ENCODE data around the gene PRDM16. TPM values are rescaled to one million over a fixed set of nuclear protein-coding genes. Genes with fewer than 3 reads are reported as not detected.

Gene PRDM16
- total and polyA plus RNA-seq, 2 of the 4 experiments (the other 2 are of a cell fraction), result 0.02 TPM; not detected in 1

DNA sequence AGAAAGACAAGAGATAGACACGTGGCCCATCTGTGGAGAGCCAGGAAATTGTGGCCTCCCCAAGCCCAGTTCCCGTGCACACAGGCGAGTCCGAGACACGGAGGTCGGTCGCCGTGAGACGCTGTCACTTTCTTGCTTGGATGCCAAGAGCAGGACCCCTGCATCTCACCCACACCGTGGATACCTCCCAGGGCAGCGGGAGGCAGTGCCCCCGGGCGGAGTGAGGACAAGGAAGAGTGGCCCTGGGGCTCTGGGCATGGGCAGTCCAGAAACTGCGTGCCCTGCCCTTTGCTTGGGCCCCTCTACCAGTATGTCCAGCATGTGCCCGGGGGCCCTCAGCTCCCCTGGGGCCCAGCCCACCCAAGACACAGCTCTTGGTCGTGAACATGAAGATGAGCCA lies 360.8 kb downstream of the PRDM16 start:
- H3K9me1 ChIP-seq (ENCODE audit: insufficient read depth, low read length), result no peaks in the 10 kb centered on the region
- H3K4me3 ChIP-seq (ENCODE audit: insufficient read depth, low read depth, low read length), result no peak overlapping the region
- H4K91ac ChIP-seq (ENCODE audit: insufficient read depth, low read depth, low read length), result no peak overlapping the region
- no peak overlapping the region for H2BK15ac ChIP-seq (ENCODE audit: low read depth, low read length)
- intact Hi-C loops (cut with micrococcal nuclease) (no loop called here), dilution Hi-C loops (cut with HindIII; ENCODE audit: low sequenced_read_pairs, unreplicated experiment) (no loop called here), in situ Hi-C loops (cut with MboI; ENCODE audit: low sequenced_read_pairs) (no loop called here)
- H3K4me2 ChIP-seq (ENCODE audit: low read depth, low read length), result no peak overlapping the region
- WGBS, 2 experiments (ENCODE audit: extremely low coverage in 2 of 2, insufficient read length in 1 of 2), result 70% methylated on average over 2 of the region's 16 CpGs; no CpG with 5 or more reads in 1 of the 2 experiments
- H2BK5ac ChIP-seq (ENCODE audit: low read depth, low read length, poor library complexity, severe bottlenecking), result no peak overlapping the region
- H3K4me1 ChIP-seq (ENCODE audit: control insufficient read depth, insufficient read depth, low read length), result no peaks in the 10 kb centered on the region
- ATAC-seq (ENCODE audit: low read depth), result no peak
- no peak overlapping the region for H2BK20ac ChIP-seq (ENCODE audit: low read depth, low read length)
- no peak overlapping the region for H2AFZ ChIP-seq (replicated peaks; ENCODE audit: low read length, poor library complexity)
- no peak overlapping the region for H2BK120ac ChIP-seq (ENCODE audit: low read depth, low read length)
- no peak overlapping the region for H2AK5ac ChIP-seq (ENCODE audit: low read depth, low read length)
- no peak overlapping the region for H4K5ac ChIP-seq (ENCODE audit: low read depth, low read length)
- H4K20me1 ChIP-seq (ENCODE audit: insufficient read depth, low read length), result no peaks in the 10 kb centered on the region
- BruUV-seq (replicated peaks), result no TSS peak
- ChIA-PET POLR2A (ENCODE audit: unreplicated experiment) (no interaction called here), CTCF (no interaction called here)
- H3K9me3 ChIP-seq (ENCODE audit: control insufficient read depth, insufficient read depth, low read length), result no peaks in the 10 kb centered on the region
- DNase-seq, result no peak
- H4K8ac ChIP-seq (ENCODE audit: low read depth in 2 of 2, low read length in 2 of 2), result no peak overlapping the region
- H3K4ac ChIP-seq (ENCODE audit: low read depth, low read length), result no peak overlapping the region
- H3K79me1 ChIP-seq (ENCODE audit: low read depth in 1 of 2, low read length in 2 of 2), result no peaks in the 10 kb centered on the region
- no peak for TF ChIP-seq RFX5 (IDR thresholded peaks at IDR 0.05; ENCODE audit: low read depth, low read length)
- TF ChIP-seq SMC3 (IDR thresholded peaks at IDR 0.05; ENCODE audit: low read depth, low read length), result no peak
- TF ChIP-seq CHD1 (IDR thresholded peaks at IDR 0.05; ENCODE audit: low read depth, low read length), result no peak
- no peak overlapping the region for H3K9ac ChIP-seq (ENCODE audit: low read depth, low read length)
- H3K23ac ChIP-seq (ENCODE audit: low read depth, low read length), result no peak overlapping the region
- no peaks in the 10 kb centered on the region for H3K36me3 ChIP-seq (ENCODE audit: control insufficient read depth, insufficient read depth, low read length)
- no peak overlapping the region for H3K18ac ChIP-seq (ENCODE audit: low read depth, low read length)
- no peak overlapping the region for H2AK9ac ChIP-seq (replicated peaks; ENCODE audit: low read depth, low read length, poor library complexity)
- no peak overlapping the region for H3K56ac ChIP-seq (ENCODE audit: extremely low read depth, insufficient read depth, low read length)
- H3K27ac ChIP-seq (ENCODE audit: insufficient read depth, low read length), result no peak overlapping the region
- peaks cover 2% of the 10 kb centered on the region; the same call in 1 of the 2 replicates for H3K27me3 ChIP-seq (ENCODE audit: control insufficient read depth, insufficient read depth, low read length)
- no peak overlapping the region for H3K14ac ChIP-seq (replicated peaks; ENCODE audit: low read depth, low read length)
